GM23338 (cell line): ENCODE measurements around the gene ARHGAP28. TPM values are rescaled to one million over a fixed set of nuclear protein-coding genes. Genes with fewer than 3 reads are reported as not detected.

Source experiments
- ATAC-seq: fragments of 200-7000 bp; cut with Tn5 transposase; 3 replicates; pipeline ENCODE4 v1.9.1; 2020
- DNase-seq: peaks from one replicate; pipeline ENCODE4 v3.0.0-alpha.2; 2015; ENCODE audit warnings: low spot score
- H2AFZ ChIP-seq: fragments of 200-600 bp; sonication (generic); 2 replicates; pipeline ENCODE4 v1.8.0; 2016; ENCODE audit warnings: antibody characterized with exemption, mild to moderate bottlenecking, moderate library complexity
- H3F3A ChIP-seq: fragments of 200-600 bp; sonication (generic); replicated peaks from 2 replicates; pipeline ENCODE4 v1.8.0; 2017; ENCODE audit warnings: antibody characterized with exemption, mixed run types, low read depth
- H3K27ac ChIP-seq: fragments of 200-600 bp; sonication (generic); 2 replicates; pipeline ENCODE4 v1.6.1; 2016; ENCODE audit warnings: low read depth
- H3K27me3 ChIP-seq: fragments of 200-600 bp; sonication (generic); 2 replicates; pipeline ENCODE4 v1.8.0; 2016; ENCODE audit warnings: mild to moderate bottlenecking, mixed run types, moderate library complexity; ENCODE audit not compliant: insufficient read depth
- H3K36me3 ChIP-seq: fragments of 200-600 bp; sonication (generic); 2 replicates; pipeline ENCODE4 v1.8.0; 2016; ENCODE audit warnings: mild to moderate bottlenecking; ENCODE audit not compliant: insufficient read depth
- H3K4me1 ChIP-seq: fragments of 200-600 bp; sonication (generic); 2 replicates; pipeline ENCODE4 v1.8.0; 2016; ENCODE audit warnings: mild to moderate bottlenecking, moderate library complexity; ENCODE audit not compliant: insufficient read depth
- H3K4me2 ChIP-seq: fragments of 200-600 bp; sonication (generic); 2 replicates; pipeline ENCODE4 v1.7.1; 2017; ENCODE audit warnings: mixed run types
- H3K4me3 ChIP-seq: fragments of 200-600 bp; sonication (generic); 2 replicates; pipeline ENCODE4 v1.6.1; 2016; ENCODE audit warnings: mixed run types
- H3K79me2 ChIP-seq: fragments of 200-600 bp; sonication (generic); replicated peaks from 2 replicates; pipeline ENCODE4 v1.8.0; 2017; ENCODE audit warnings: mild to moderate bottlenecking; ENCODE audit not compliant: insufficient read depth
- H3K9me2 ChIP-seq: fragments of 200-600 bp; sonication (generic); 2 replicates; pipeline ENCODE4 v1.8.0; 2017; ENCODE audit not compliant: insufficient read depth
- H4K20me1 ChIP-seq: fragments of 200-600 bp; sonication (generic); replicated peaks from 2 replicates; pipeline ENCODE4 v1.8.0; 2017; ENCODE audit warnings: mild to moderate bottlenecking; ENCODE audit not compliant: insufficient read depth
- H3K27ac Mint-ChIP-seq: 2 replicates; pipeline ENCODE4 v1.8.0; 2020; ENCODE audit warnings: inconsistent platforms, mild to moderate bottlenecking, moderate library complexity, mixed read lengths
- H3K27me3 Mint-ChIP-seq: 3 replicates; pipeline ENCODE4 v1.8.0; 2022; ENCODE audit warnings: low read depth, mild to moderate bottlenecking, moderate library complexity, mixed read lengths, inconsistent platforms; ENCODE audit not compliant: insufficient read depth, poor library complexity
- H3K36me3 Mint-ChIP-seq: 3 replicates; pipeline ENCODE4 v1.8.0; 2021; ENCODE audit warnings: low read depth, mild to moderate bottlenecking, inconsistent platforms, moderate library complexity, mixed read lengths
- H3K4me1 Mint-ChIP-seq: 3 replicates; pipeline ENCODE4 v1.8.0; 2020; ENCODE audit warnings: mild to moderate bottlenecking, inconsistent platforms, mixed read lengths
- H3K4me3 Mint-ChIP-seq: 3 replicates; pipeline ENCODE4 v1.8.0; 2021; ENCODE audit warnings: moderate library complexity, mild to moderate bottlenecking, inconsistent platforms, mixed read lengths
- H3K9me3 Mint-ChIP-seq: 3 replicates; pipeline ENCODE4 v1.8.0; 2020; ENCODE audit warnings: moderate library complexity, mild to moderate bottlenecking, inconsistent platforms, mixed read lengths
- CREB1 ChIP-seq: fragments of 250-450 bp; sonication (Bioruptor Pico); IDR thresholded peaks from 2 replicates; pipeline ENCODE4 v1.5.0; 2020; ENCODE audit warnings: low read depth, mild to moderate bottlenecking, moderate library complexity
- CTCF ChIP-seq, 2 experiments: fragments of 200-600 bp in 1 of 2; sonication (generic) in 1 of 2; conservative IDR thresholded peaks; 2 replicates each; pipeline versions ENCODE4 v1.5.1 to v1.6.1; 2016 to 2017; ENCODE audit warnings: antibody characterized with exemption in 2 of 2, low read depth in 2 of 2, mild to moderate bottlenecking in 2 of 2, moderate library complexity in 1 of 2
- ETS1 ChIP-seq: IDR thresholded peaks from 2 replicates; pipeline ENCODE4 v1.6.1; 2016; ENCODE audit warnings: antibody characterized with exemption
- EZH2 ChIP-seq: fragments of 200-600 bp; sonication (generic); IDR thresholded peaks from one replicate; pipeline ENCODE4 v1.8.0; 2017; ENCODE audit warnings: antibody characterized with exemption, mild to moderate bottlenecking, low read depth; ENCODE audit not compliant: unreplicated experiment
- EZH2phosphoT487 ChIP-seq: fragments of 200-600 bp; sonication (generic); IDR thresholded peaks from one replicate; pipeline ENCODE4 v1.8.1; 2018; ENCODE audit warnings: antibody characterized with exemption; ENCODE audit not compliant: unreplicated experiment
- JUNB ChIP-seq: IDR thresholded peaks from one replicate; pipeline ENCODE4 v1.6.1; 2016; ENCODE audit warnings: antibody characterized with exemption; ENCODE audit not compliant: unreplicated experiment
- NANOG ChIP-seq: IDR thresholded peaks from 2 replicates; pipeline ENCODE4 v1.6.1; 2016; ENCODE audit warnings: antibody characterized with exemption, borderline replicate concordance
- POLR2AphosphoS5 ChIP-seq: IDR thresholded peaks from 2 replicates; pipeline ENCODE4 v1.6.1; 2016; ENCODE audit warnings: antibody characterized with exemption, low read depth
- REST ChIP-seq: IDR thresholded peaks from one replicate; pipeline ENCODE4 v1.6.1; 2018; ENCODE audit warnings: antibody characterized with exemption; ENCODE audit not compliant: unreplicated experiment
- STAT1 ChIP-seq: IDR thresholded peaks from one replicate; pipeline ENCODE4 v1.6.1; 2016; ENCODE audit warnings: antibody characterized with exemption; ENCODE audit not compliant: unreplicated experiment
- ZNF114 ChIP-seq: fragments of 250-450 bp; sonication (Bioruptor Pico); IDR thresholded peaks from 2 replicates; pipeline ENCODE4 v1.5.0; 2020; ENCODE audit warnings: mild to moderate bottlenecking, moderate library complexity
- ZNF331 ChIP-seq: fragments of 250-450 bp; sonication (Bioruptor Pico); IDR thresholded peaks from 2 replicates; pipeline ENCODE4 v1.5.0; 2020; ENCODE audit warnings: low read depth, mild to moderate bottlenecking, moderate library complexity
- ZNF462 ChIP-seq: fragments of 250-450 bp; sonication (Bioruptor Pico); IDR thresholded peaks from 2 replicates; pipeline ENCODE4 v1.5.0; 2020; ENCODE audit warnings: mild to moderate bottlenecking, moderate library complexity
- polyA plus RNA-seq: library from polyadenylated mRNA; unstranded; fragments of >200 nt; fragmentation: Nextera tagmentation; extraction: Ambion mirVana; gene quantifications from 2 replicates; pipeline ENCODE4 v1.2.1, GENCODE V29; 2016
- total RNA-seq: library from RNA; depleted of rRNA; stranded (reverse); fragments of >200 nt; shearing (Covaris generic); gene quantifications from 2 replicates; pipeline ENCODE4 v1.2.3, GENCODE V29; 2014

Gene ARHGAP28
- total and polyA plus RNA-seq, 2 experiments from 2014 or later, result 2.8 to 9.6 TPM

- Histone ChIP-seq H4K20me1 (no peaks in the 10 kb centered on the region), H2AFZ (no peak overlapping the region), H3K4me1 (peaks cover 6% of the 10 kb centered on the region; the same call in 1 of the 2 replicates), H3K4me3 (no peak overlapping the region), H3K79me2 (no peaks in the 10 kb centered on the region), H3K27ac (no peak overlapping the region), H3K27me3 (no peaks in the 10 kb centered on the region), H3K9me2 (no peaks in the 10 kb centered on the region), H3K4me2 (no peak overlapping the region), H3F3A (no peaks in the 10 kb centered on the region), H3K36me3 (no peaks in the 10 kb centered on the region)
- no peak overlapping the region for H3K4me3 Mint-ChIP-seq
- H3K27me3 Mint-ChIP-seq, result no peaks in the 10 kb centered on the region
- no peak overlapping the region for H3K27ac Mint-ChIP-seq
- DNase-seq (no peak), ATAC-seq (peak; percentile 44; the same call in 2 of the 3 replicates)
- no peak for TF ChIP-seq EZH2phosphoT487
- TF ChIP-seq STAT1, result no peak
- TF ChIP-seq REST, result no peak
- no peak for TF ChIP-seq CREB1 (CRISPR knock-in tag)
- no peak for TF ChIP-seq POLR2AphosphoS5
- TF ChIP-seq NANOG, result no peak
- no peak for TF ChIP-seq JUNB
- no peak for TF ChIP-seq ZNF331 (CRISPR knock-in tag)
- no peak for TF ChIP-seq EZH2
- no peak for TF ChIP-seq ZNF114
- TF ChIP-seq ETS1, result no peak
- no peak for TF ChIP-seq ZNF462
- no peak for TF ChIP-seq CTCF (conservative IDR thresholded peaks at IDR 0.05; ENCODE audit: low read depth in 2 of 2)
- no peaks in the 10 kb centered on the region for H3K36me3 Mint-ChIP-seq
- H3K9me3 Mint-ChIP-seq, result no peaks in the 10 kb centered on the region
- H3K4me1 Mint-ChIP-seq, result peaks cover 17% of the 10 kb centered on the region
Measured at GRCh38 chr18:6763524-6763923, 34.0 kb downstream of the ARHGAP28 start.
